HCT116 (cell line): ENCODE data around the gene HCST. TPM values are rescaled to one million over a fixed set of nuclear protein-coding genes. Genes with fewer than 3 reads are reported as not detected.

Source experiments
- ATAC-seq: fragments of 200-7000 bp; cut with Tn5 transposase; 2 replicates; pipeline ENCODE4 v1.9.1; 2020; ENCODE audit warnings: mild to moderate bottlenecking, moderate library complexity
- BruUV-seq: library from RNA; stranded (reverse); fragments of 400-500 nt; replicated peaks from 2 replicates; lab custom pipeline; 2021; lab: Mats Ljungman, UMichigan
- CTCF ChIA-PET: fragments of 300-600 bp; sonication (Branson Sonifier 250); formaldehyde crosslinking; loops from one replicate; lab custom pipeline; 2021; ENCODE audit warnings: antibody characterized with exemption; lab: Charles Lee
- POLR2A ChIA-PET: fragments of 300-600, 350-600 bp; sonication (Branson Sonifier 250); formaldehyde crosslinking; loops from one replicate; lab custom pipeline; 2021; ENCODE audit warnings: antibody characterized with exemption; lab: Charles Lee
- RAD21 ChIA-PET, 2 experiments: fragments of 300-600 bp; sonication (Branson Sonifier 250); formaldehyde crosslinking; loops; one replicate each; lab custom pipeline; 2023; ENCODE audit warnings: low total read pairs in 2 of 2; ENCODE audit not compliant: uncharacterized antibody in 2 of 2, unreplicated experiment in 2 of 2, low non-redundant PET in 1 of 2; lab: Charles Lee
- DNase-seq: peaks from one replicate; pipeline ENCODE4 v3.0.0-alpha.2; 2010; ENCODE audit warnings: low read depth, low spot score
- H2AFZ ChIP-seq: fragments of 200-600 bp; shearing (Covaris generic), sonication (generic); 2 replicates; pipeline ENCODE4 v1.6.1; 2017; ENCODE audit warnings: low read depth, mixed run types, mixed read lengths, antibody characterized with exemption, low read length; ENCODE audit not compliant: poor library complexity, severe bottlenecking
- H3K27ac ChIP-seq: 2 replicates; pipeline ENCODE4 v1.5.1; 2012; ENCODE audit warnings: low read depth, low read length
- H3K27me3 ChIP-seq: fragments of 200-600 bp; sonication (generic); 2 replicates; pipeline ENCODE4 v1.6.1; 2016; ENCODE audit warnings: mixed run types, low read length, mixed read lengths; ENCODE audit not compliant: insufficient read depth
- H3K36me3 ChIP-seq, 2 experiments: fragments of 200-500 bp in 1 of 2; fragments of 200-600 bp in 1 of 2; sonication (Bioruptor generic) in 1 of 2; sonication (generic) in 1 of 2; 2 replicates each; pipeline versions ENCODE4 v1.5.1 to v1.6.1; 2014 to 2016; ENCODE audit warnings: low read length in 2 of 2, inconsistent platforms in 1 of 2, mixed read lengths in 1 of 2, mixed run types in 1 of 2; ENCODE audit not compliant: insufficient read depth in 2 of 2, control insufficient read depth in 1 of 2
- H3K4me1 ChIP-seq, 2 experiments: fragments of 200-600 bp in 1 of 2; sonication (generic) in 1 of 2; 2 replicates each; pipeline versions ENCODE4 v1.5.1 to v1.6.1; 2012 to 2017; ENCODE audit warnings: low read length in 2 of 2, inconsistent platforms in 1 of 2, mild to moderate bottlenecking in 1 of 2, mixed read lengths in 1 of 2, mixed run types in 1 of 2, moderate library complexity in 1 of 2; ENCODE audit not compliant: insufficient read depth in 2 of 2, control insufficient read depth in 1 of 2
- H3K4me2 ChIP-seq: fragments of 200-600 bp; sonication (generic); 2 replicates; pipeline ENCODE4 v1.6.1; 2017; ENCODE audit warnings: mixed run types, low read length, mixed read lengths
- H3K4me3 ChIP-seq, 2 experiments: fragments of 200-600 bp in 1 of 2; sonication (generic) in 1 of 2; replicated peaks in 1 of 2; 2 replicates each; pipeline ENCODE4 v1.5.1; 2011 to 2016; ENCODE audit warnings: low read length in 2 of 2, control low read depth in 1 of 2, low read depth in 1 of 2, mild to moderate bottlenecking in 1 of 2, mixed read lengths in 1 of 2, mixed run types in 1 of 2
- H3K79me2 ChIP-seq: fragments of 200-600 bp; sonication (generic); 2 replicates; pipeline ENCODE4 v1.6.1; 2017; ENCODE audit warnings: mild to moderate bottlenecking, mixed run types, low read length, moderate library complexity, mixed read lengths; ENCODE audit not compliant: insufficient read depth
- H3K9ac ChIP-seq: fragments of 200-600 bp; sonication (generic); 2 replicates; pipeline ENCODE4 v1.6.1; 2016; ENCODE audit warnings: low read length, mixed read lengths
- H3K9me2 ChIP-seq: fragments of 200-600 bp; sonication (generic), shearing (Covaris generic); 2 replicates; pipeline ENCODE4 v1.6.1; 2017; ENCODE audit warnings: mixed run types, mild to moderate bottlenecking, moderate library complexity; ENCODE audit not compliant: insufficient read depth
- H3K9me3 ChIP-seq, 2 experiments: fragments of 200-500 bp in 1 of 2; fragments of 200-600 bp in 1 of 2; sonication (Bioruptor generic) in 1 of 2; sonication (generic) in 1 of 2; 2 replicates each; pipeline ENCODE4 v1.6.1; 2014 to 2017; ENCODE audit warnings: low read length in 2 of 2, mixed read lengths in 2 of 2, inconsistent platforms in 1 of 2, low read depth in 1 of 2, mild to moderate bottlenecking in 1 of 2, mixed run types in 1 of 2, moderate library complexity in 1 of 2; ENCODE audit not compliant: control insufficient read depth in 1 of 2, insufficient read depth in 1 of 2
- H4K20me1 ChIP-seq: fragments of 200-600 bp; sonication (generic), shearing (Covaris generic); 2 replicates; pipeline ENCODE4 v1.6.1; 2017; ENCODE audit warnings: mixed run types, mild to moderate bottlenecking, moderate library complexity; ENCODE audit not compliant: insufficient read depth
- ELF1 ChIP-seq: IDR thresholded peaks from 2 replicates; pipeline ENCODE4 v1.6.1; 2012; ENCODE audit warnings: low read depth, borderline replicate concordance
- POLR2A ChIP-seq: IDR thresholded peaks from 2 replicates; pipeline ENCODE4 v1.7.0; 2011; ENCODE audit warnings: borderline replicate concordance; ENCODE audit not compliant: insufficient read depth, insufficient read length; ENCODE audit errors: extremely low read depth
- REST ChIP-seq: IDR thresholded peaks from 2 replicates; pipeline ENCODE4 v1.6.1; 2012; ENCODE audit warnings: low read depth
- ZFX ChIP-seq: fragments of 450-650 bp; IDR thresholded peaks from 2 replicates; pipeline ENCODE4 v1.6.1; 2017
- intact Hi-C: fragments of 100-400 bp; cut with micrococcal nuclease; formaldehyde crosslinking; loops from 2 replicates; pipeline ENCODE4 v1.10.0; 2022
- total RNA-seq: library from RNA; stranded (reverse); gene quantifications from one replicate; pipeline ENCODE4 v1.2.1, GENCODE V29; 2021; ENCODE audit not compliant: unreplicated experiment

HCST gene
- total RNA-seq, 1 experiment from 2014 or later = 1.2 TPM

GRCh38 chr19:35943321-35944301, 41.3 kb downstream of the HCST start:
- ChIA-PET CTCF (no interaction called here), POLR2A (no interaction called here), RAD21 (no interaction called here)
- Histone ChIP-seq H3K36me3 (no peaks in the 10 kb centered on the region; a peak in 2 of 4 replicates), H3K27ac (no peak overlapping the region), H3K9me3 (no peaks in the 10 kb centered on the region), H3K9me2 (no peaks in the 10 kb centered on the region), H3K4me2 (no peak overlapping the region), H3K27me3 (no peaks in the 10 kb centered on the region), H3K4me1 (peaks cover 0 to 5% of the 10 kb centered on the region in 2 experiments; a peak in 2 of 4 replicates), H2AFZ (no peak overlapping the region), H3K9ac (no peak overlapping the region), H3K4me3 (no peak overlapping the region), H4K20me1 (no peaks in the 10 kb centered on the region), H3K79me2 (peaks cover 2% of the 10 kb centered on the region; the same call in 1 of the 2 replicates)
- no peak for ATAC-seq
- no peak for TF ChIP-seq ELF1
- TF ChIP-seq ZFX = no peak
- TF ChIP-seq REST = no peak
- TF ChIP-seq POLR2A = no peak
- intact Hi-C loops = no loop called here
- no TSS peak for BruUV-seq
- DNase-seq = no peak
